ENCODE data around the gene FAM210B.

- TF ChIP-seq EZH2 (IDR thresholded peaks at IDR 0.05; ENCODE audit: low read depth, unreplicated experiment) (no peak), CTCF (conservative IDR thresholded peaks at IDR 0.05; ENCODE audit: low read depth in 2 of 2) (no peak), EZH2phosphoT487 (IDR thresholded peaks at IDR 0.05; ENCODE audit: unreplicated experiment) (no peak), CREB1 (CRISPR knock-in tag; IDR thresholded peaks at IDR 0.05; ENCODE audit: low read depth) (no peak), REST (IDR thresholded peaks at IDR 0.05; ENCODE audit: unreplicated experiment) (no peak), JUNB (IDR thresholded peaks at IDR 0.05; ENCODE audit: unreplicated experiment) (no peak), POLR2AphosphoS5 (IDR thresholded peaks at IDR 0.05; ENCODE audit: low read depth) (no peak), ETS1 (IDR thresholded peaks at IDR 0.05) (no peak), NANOG (IDR thresholded peaks at IDR 0.05; ENCODE audit: borderline replicate concordance) (no peak), STAT1 (IDR thresholded peaks at IDR 0.05; ENCODE audit: unreplicated experiment) (no peak), ZNF331 (CRISPR knock-in tag; IDR thresholded peaks at IDR 0.05; ENCODE audit: low read depth) (no peak), ZNF114 (CRISPR knock-in tag; IDR thresholded peaks at IDR 0.05) (no peak), ZNF462 (CRISPR knock-in tag; IDR thresholded peaks at IDR 0.05) (no peak)
Observed at GRCh38 chr20:56386219-56386618, 27.4 kb downstream of the FAM210B start.
